HG03159 (cell line): ENCODE data around the gene UBE2J1.

Source experiments
- ATAC-seq: cut with Tn5 transposase; IDR thresholded peaks from one replicate; pipeline ENCODE4 v1.9.1; 2021; ENCODE audit warnings: mild to moderate bottlenecking, moderate library complexity; ENCODE audit not compliant: unreplicated experiment

Gene UBE2J1

GRCh38 chr6:89368107-89368506 is 15.6 kb upstream of the UBE2J1 start:
- ATAC-seq, result no peak

- no peak for ATAC-seq
These were observed 12.1 kb upstream of the UBE2J1 start for GRCh38 chr6:89364586-89364985.

GRCh38 chr6:89361171-89361570 is 8.6 kb upstream of the UBE2J1 start:
- ATAC-seq, result no peak

- ATAC-seq, result peak; percentile 50
These were observed 8.0 kb upstream of the UBE2J1 start for GRCh38 chr6:89360415-89360999.

GRCh38 chr6:89359561-89359960 is 7.0 kb upstream of the UBE2J1 start:
- no peak for ATAC-seq

GRCh38 chr6:89357390-89357789 is 4.9 kb upstream of the UBE2J1 start:
- peak; percentile 44 for ATAC-seq

GRCh38 chr6:89356642-89357170 is 4.2 kb upstream of the UBE2J1 start:
- no peak for ATAC-seq

GRCh38 chr6:89355511-89356194 is 3.1 kb upstream of the UBE2J1 start:
- ATAC-seq, result no peak

- ATAC-seq, result peak; percentile 19
These were observed 1.3 kb upstream of the UBE2J1 start for GRCh38 chr6:89353702-89354392.

- no peak for ATAC-seq
These were observed 615 bp upstream of the UBE2J1 start for GRCh38 chr6:89353118-89353556.

GRCh38 chr6:89351671-89352277 is 748 bp downstream of the UBE2J1 start:
- ATAC-seq, result no peak

GRCh38 chr6:89350281-89350966 is 2.1 kb downstream of the UBE2J1 start:
- ATAC-seq, result peak; percentile 51

- no peak for ATAC-seq
These were observed 4.2 kb downstream of the UBE2J1 start for GRCh38 chr6:89348372-89348771.

GRCh38 chr6:89347825-89348224 is 4.7 kb downstream of the UBE2J1 start:
- no peak for ATAC-seq

GRCh38 chr6:89346433-89346832 is 6.1 kb downstream of the UBE2J1 start:
- no peak for ATAC-seq

GRCh38 chr6:89339565-89339964 is 13.0 kb downstream of the UBE2J1 start:
- ATAC-seq, result no peak

- ATAC-seq, result no peak
These were observed 17.4 kb downstream of the UBE2J1 start for GRCh38 chr6:89335164-89335563.

GRCh38 chr6:89330910-89331309 is 21.6 kb downstream of the UBE2J1 start:
- no peak for ATAC-seq

- ATAC-seq, result no peak
These were observed 23.5 kb downstream of the UBE2J1 start for GRCh38 chr6:89328976-89329375.

- ATAC-seq, result no peak
These were observed 28.2 kb downstream of the UBE2J1 start for GRCh38 chr6:89324304-89324703.

GRCh38 chr6:89323511-89323971 is 29.0 kb downstream of the UBE2J1 start:
- ATAC-seq, result no peak
